ENCODE measurements around the gene SMIM13. TPM values are rescaled to one million over a fixed set of nuclear protein-coding genes. Genes with fewer than 3 reads are reported as not detected.

Gene SMIM13
- 18.5 TPM for total RNA-seq

GRCh38 chr6:11093626-11094410 lies at the start of gene SMIM13:
Gene SMIM13 (plus strand): TSS chr6:11093834. CDS start chr6:11094314, 480 bp downstream.
- DNase-seq: peak; percentile 99

- peak; percentile 71 for DNase-seq
These were observed 49.5 kb upstream of the SMIM13 start, which contains the start of gene ELOVL2 for GRCh38 chr6:11043961-11044711. Gene ELOVL2 (minus strand): TSS chr6:11044305. CDS start chr6:11044230, 75 bp downstream.

GRCh38 chr6:11044712-11045167 lies 48.9 kb upstream of the SMIM13 start:
- DNase-seq: no peak

- DNase-seq: no peak
These were observed 42.9 kb upstream of the SMIM13 start for GRCh38 chr6:11050731-11051130.

GRCh38 chr6:11053307-11053706 lies 40.3 kb upstream of the SMIM13 start:
- no peak for DNase-seq

- DNase-seq: no peak
These were observed 38.9 kb upstream of the SMIM13 start for GRCh38 chr6:11054722-11055121.

- no peak for DNase-seq
These were observed 38.5 kb upstream of the SMIM13 start for GRCh38 chr6:11055127-11055627.

GRCh38 chr6:11056871-11057270 lies 36.8 kb upstream of the SMIM13 start:
- DNase-seq: no peak

GRCh38 chr6:11058406-11058805 lies 35.2 kb upstream of the SMIM13 start:
- DNase-seq: no peak

GRCh38 chr6:11062083-11062482 lies 31.6 kb upstream of the SMIM13 start:
- no peak for DNase-seq

- no peak for DNase-seq
These were observed 30.9 kb upstream of the SMIM13 start for GRCh38 chr6:11062715-11063114.

GRCh38 chr6:11064836-11065235 lies 28.8 kb upstream of the SMIM13 start:
- no peak for DNase-seq

- DNase-seq: no peak
These were observed 28.0 kb upstream of the SMIM13 start for GRCh38 chr6:11065436-11066202.

GRCh38 chr6:11066505-11067347 lies 26.9 kb upstream of the SMIM13 start:
- DNase-seq: no peak

- no peak for DNase-seq
These were observed 26.3 kb upstream of the SMIM13 start for GRCh38 chr6:11067348-11067747.

- DNase-seq: no peak
These were observed 23.9 kb upstream of the SMIM13 start for GRCh38 chr6:11069760-11070159.

- no peak for DNase-seq
These were observed 21.5 kb upstream of the SMIM13 start for GRCh38 chr6:11072101-11072500.

GRCh38 chr6:11076540-11076939 lies 17.1 kb upstream of the SMIM13 start:
- no peak for DNase-seq

- DNase-seq: no peak
These were observed 15.4 kb upstream of the SMIM13 start for GRCh38 chr6:11078266-11078665.

- DNase-seq: no peak
These were observed 13.3 kb upstream of the SMIM13 start for GRCh38 chr6:11080296-11080695.

- DNase-seq: no peak
These were observed 10.1 kb upstream of the SMIM13 start for GRCh38 chr6:11083491-11083890.
